ENCODE results near the gene SNX11.

- TF ChIP-seq CTCF (IDR thresholded peaks at IDR 0.05), result no peak
- no peak for TF ChIP-seq POLR2A (IDR thresholded peaks at IDR 0.05)
- no peak for TF ChIP-seq POLR2AphosphoS5 (IDR thresholded peaks at IDR 0.05)
- no peak for TF ChIP-seq EP300 (IDR thresholded peaks at IDR 0.05)
Observed at GRCh38 chr17:48121923-48122664, 14.5 kb downstream of the SNX11 start.
